Ishikawa (cell line): ENCODE measurements around the gene RHO.

ENCODE experiments used
- RAD21 ChIP-seq: IDR thresholded peaks from 2 replicates; pipeline ENCODE4 v1.6.1; 2012; ENCODE audit warnings: low read depth
- TEAD4 ChIP-seq: IDR thresholded peaks from 2 replicates; pipeline ENCODE4 v1.6.1; 2012
- YY1 ChIP-seq: IDR thresholded peaks from 2 replicates; pipeline ENCODE4 v1.6.1; 2012; ENCODE audit warnings: low read depth
- TF ChIP-seq, protein P1 (sequence below): IDR thresholded peaks from 2 replicates; pipeline ENCODE4 v1.6.1; 2012; ENCODE audit warnings: low read depth, mild to moderate bottlenecking

DNA sequence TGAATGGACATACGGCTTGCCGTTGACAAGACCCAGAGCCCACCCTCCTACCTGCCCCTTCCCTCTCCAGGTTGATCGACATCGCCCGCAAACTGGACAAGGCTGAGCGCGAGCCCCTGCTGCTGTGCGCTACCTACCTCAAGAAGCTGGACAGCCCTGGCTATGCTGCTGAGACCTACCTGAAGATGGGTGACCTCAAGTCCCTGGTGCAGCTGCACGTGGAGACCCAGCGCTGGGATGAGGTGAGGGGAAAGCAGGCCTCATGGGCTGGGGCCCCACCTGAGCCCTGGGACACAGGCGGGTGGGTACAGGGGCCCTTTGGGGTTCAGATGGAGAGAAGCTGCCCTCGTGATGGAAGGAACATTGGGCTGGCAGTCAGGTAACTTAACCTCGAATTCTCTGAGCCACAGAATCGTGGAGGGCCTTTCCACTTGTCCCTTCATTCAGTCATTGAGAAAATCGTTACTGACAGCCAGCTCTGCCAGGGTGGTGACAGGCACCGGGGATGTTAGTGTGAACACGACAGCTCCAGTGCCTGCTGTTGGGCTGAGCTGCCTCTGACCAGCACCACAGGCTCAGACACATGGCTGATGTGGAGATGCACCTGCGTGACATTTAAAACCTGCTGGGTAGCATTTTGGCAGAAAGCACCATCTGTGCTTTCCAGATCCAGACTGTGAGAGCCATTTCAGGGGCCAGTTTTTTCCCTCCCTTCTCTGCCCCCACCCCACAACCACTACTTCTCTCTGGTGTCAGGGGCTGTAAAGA, 25.6 kb upstream of the RHO start:
- TF ChIP-seq, protein P1, sequence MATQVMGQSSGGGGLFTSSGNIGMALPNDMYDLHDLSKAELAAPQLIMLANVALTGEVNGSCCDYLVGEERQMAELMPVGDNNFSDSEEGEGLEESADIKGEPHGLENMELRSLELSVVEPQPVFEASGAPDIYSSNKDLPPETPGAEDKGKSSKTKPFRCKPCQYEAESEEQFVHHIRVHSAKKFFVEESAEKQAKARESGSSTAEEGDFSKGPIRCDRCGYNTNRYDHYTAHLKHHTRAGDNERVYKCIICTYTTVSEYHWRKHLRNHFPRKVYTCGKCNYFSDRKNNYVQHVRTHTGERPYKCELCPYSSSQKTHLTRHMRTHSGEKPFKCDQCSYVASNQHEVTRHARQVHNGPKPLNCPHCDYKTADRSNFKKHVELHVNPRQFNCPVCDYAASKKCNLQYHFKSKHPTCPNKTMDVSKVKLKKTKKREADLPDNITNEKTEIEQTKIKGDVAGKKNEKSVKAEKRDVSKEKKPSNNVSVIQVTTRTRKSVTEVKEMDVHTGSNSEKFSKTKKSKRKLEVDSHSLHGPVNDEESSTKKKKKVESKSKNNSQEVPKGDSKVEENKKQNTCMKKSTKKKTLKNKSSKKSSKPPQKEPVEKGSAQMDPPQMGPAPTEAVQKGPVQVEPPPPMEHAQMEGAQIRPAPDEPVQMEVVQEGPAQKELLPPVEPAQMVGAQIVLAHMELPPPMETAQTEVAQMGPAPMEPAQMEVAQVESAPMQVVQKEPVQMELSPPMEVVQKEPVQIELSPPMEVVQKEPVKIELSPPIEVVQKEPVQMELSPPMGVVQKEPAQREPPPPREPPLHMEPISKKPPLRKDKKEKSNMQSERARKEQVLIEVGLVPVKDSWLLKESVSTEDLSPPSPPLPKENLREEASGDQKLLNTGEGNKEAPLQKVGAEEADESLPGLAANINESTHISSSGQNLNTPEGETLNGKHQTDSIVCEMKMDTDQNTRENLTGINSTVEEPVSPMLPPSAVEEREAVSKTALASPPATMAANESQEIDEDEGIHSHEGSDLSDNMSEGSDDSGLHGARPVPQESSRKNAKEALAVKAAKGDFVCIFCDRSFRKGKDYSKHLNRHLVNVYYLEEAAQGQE, result no peak
- TF ChIP-seq RAD21 (no peak), YY1 (no peak), TEAD4 (no peak)
